GM12878 (cell line): ENCODE measurements around the gene SMC3. TPM values are rescaled to one million over a fixed set of nuclear protein-coding genes. Genes with fewer than 3 reads are reported as not detected.

Experiments
- BCL3 ChIP-seq: IDR thresholded peaks from 2 replicates; pipeline ENCODE4 v1.6.1; 2011; ENCODE audit warnings: borderline replicate concordance, low read depth, mild to moderate bottlenecking, moderate library complexity, low read length; ENCODE audit not compliant: insufficient read depth, poor library complexity, severe bottlenecking
- BHLHE40 ChIP-seq, 2 experiments: fragments of 450-650 bp in 1 of 2; IDR thresholded peaks; 2 replicates each; pipeline ENCODE4 v1.6.1; 2011 to 2017; ENCODE audit warnings: low read depth in 2 of 2, borderline replicate concordance in 1 of 2, improper control_type of control experiment in 1 of 2, low read length in 1 of 2, mild to moderate bottlenecking in 1 of 2
- CBX5 ChIP-seq: sonication (generic); IDR thresholded peaks from 2 replicates; pipeline ENCODE4 v1.6.1; 2016; ENCODE audit warnings: low read depth, moderate library complexity, mild to moderate bottlenecking, inconsistent platforms
- EP300 ChIP-seq, 2 experiments: fragments of 150-350 bp in 1 of 2; IDR thresholded peaks; 2 replicates each; pipeline ENCODE4 v1.6.1; 2011 to 2012; ENCODE audit warnings: low read depth in 2 of 2, low read length in 2 of 2, borderline replicate concordance in 1 of 2, improper control_type of control experiment in 1 of 2, inconsistent platforms in 1 of 2; ENCODE audit not compliant: control insufficient read depth in 1 of 2
- MEF2A ChIP-seq: IDR thresholded peaks from 2 replicates; pipeline ENCODE4 v1.6.1; 2011; ENCODE audit warnings: low read depth, mild to moderate bottlenecking, low read length, moderate library complexity; ENCODE audit not compliant: insufficient read depth
- MTA2 ChIP-seq: fragments of 450-650 bp; IDR thresholded peaks from 2 replicates; pipeline ENCODE4 v1.6.1; 2016; ENCODE audit warnings: low read depth, mild to moderate bottlenecking, moderate library complexity
- MTA3 ChIP-seq: IDR thresholded peaks from 2 replicates; pipeline ENCODE4 v1.6.1; 2012; ENCODE audit warnings: low read length, inconsistent platforms, borderline replicate concordance
- PKNOX1 ChIP-seq: fragments of 450-650 bp; IDR thresholded peaks from 2 replicates; pipeline ENCODE4 v1.6.1; 2016; ENCODE audit warnings: mild to moderate bottlenecking
- POU2F2 ChIP-seq: IDR thresholded peaks from 3 replicates; pipeline ENCODE4 v1.6.1; 2011; ENCODE audit warnings: low read depth, mild to moderate bottlenecking, low read length, borderline replicate concordance
- RCOR1 ChIP-seq: conservative IDR thresholded peaks from 2 replicates; pipeline ENCODE4 v1.6.1; 2012; ENCODE audit warnings: low read depth, low read length, improper control_type of control experiment
- SMAD1 ChIP-seq: fragments of 450-650 bp; IDR thresholded peaks from 2 replicates; pipeline ENCODE4 v1.6.1; 2018; ENCODE audit warnings: mild to moderate bottlenecking, low read depth; ENCODE audit not compliant: partially characterized antibody
- TARDBP ChIP-seq: IDR thresholded peaks from 2 replicates; pipeline ENCODE4 v1.6.1; 2016; ENCODE audit warnings: borderline replicate concordance
- polyA plus RNA-seq, 11 experiments: library from polyadenylated mRNA; depleted of rRNA in 4 of 11; unstranded in 6 of 11; stranded (reverse) in 5 of 11; fragments of >200 nt; fragmentation: Nextera tagmentation in 4 of 11; fragmentation: Illumina TruSeq in 1 of 11; extraction: Ambion mirVana in 4 of 11; extraction: Trizol in 1 of 11; gene quantifications; 1 replicate in 1 of 11; 2 replicates in 10 of 11; pipeline versions ENCODE4 v1.2.1 to v1.2.3, GENCODE V29; 2011 to 2016; ENCODE audit warnings: inconsistent platforms in 2 of 11, missing spikeins in 2 of 11, low read depth in 1 of 11
- total RNA-seq, 4 experiments: library from RNA; depleted of rRNA in 3 of 4; stranded (reverse); fragments of >200 nt in 3 of 4; fragmentation: Illumina TruSeq in 1 of 4; extraction: Trizol in 1 of 4; gene quantifications; 2 replicates each; pipeline versions ENCODE4 v1.2.1 to v1.2.3, GENCODE V29; 2013 to 2021
- TF ChIP-seq, protein P1 (sequence below): fragments of 450-650 bp; IDR thresholded peaks from 2 replicates; pipeline ENCODE4 v1.6.1; 2016; ENCODE audit warnings: mild to moderate bottlenecking, moderate library complexity, borderline replicate concordance
- TF ChIP-seq, protein P2 (sequence below), 3 experiments: IDR thresholded peaks in 2 of 3; conservative IDR thresholded peaks in 1 of 3; 2 replicates each; pipeline ENCODE4 v1.5.1; 2011; ENCODE audit warnings: low read depth in 3 of 3, low read length in 3 of 3, mild to moderate bottlenecking in 3 of 3, control low read depth in 2 of 3, moderate library complexity in 2 of 3, inconsistent platforms in 1 of 3, mixed read lengths in 1 of 3; ENCODE audit not compliant: control insufficient read depth in 2 of 3, insufficient read depth in 1 of 3; ENCODE audit errors: extremely low read depth in 1 of 3
- TF ChIP-seq, protein P3 (sequence below): fragments of 450-650 bp; IDR thresholded peaks from 2 replicates; pipeline ENCODE4 v1.6.1; 2018; ENCODE audit warnings: mild to moderate bottlenecking, low read depth, moderate library complexity; ENCODE audit not compliant: partially characterized antibody

The SMC3 gene
- total and polyA plus RNA-seq, 10 of the 15 experiments (the other 5 are each of a cell fraction or from before 2014, with no cell fraction given), result 30.4 to 123 (median 48.3) TPM

GRCh38 chr10:110529596-110530011, 37.9 kb upstream of the SMC3 start (continued):
- TF ChIP-seq, protein P1, sequence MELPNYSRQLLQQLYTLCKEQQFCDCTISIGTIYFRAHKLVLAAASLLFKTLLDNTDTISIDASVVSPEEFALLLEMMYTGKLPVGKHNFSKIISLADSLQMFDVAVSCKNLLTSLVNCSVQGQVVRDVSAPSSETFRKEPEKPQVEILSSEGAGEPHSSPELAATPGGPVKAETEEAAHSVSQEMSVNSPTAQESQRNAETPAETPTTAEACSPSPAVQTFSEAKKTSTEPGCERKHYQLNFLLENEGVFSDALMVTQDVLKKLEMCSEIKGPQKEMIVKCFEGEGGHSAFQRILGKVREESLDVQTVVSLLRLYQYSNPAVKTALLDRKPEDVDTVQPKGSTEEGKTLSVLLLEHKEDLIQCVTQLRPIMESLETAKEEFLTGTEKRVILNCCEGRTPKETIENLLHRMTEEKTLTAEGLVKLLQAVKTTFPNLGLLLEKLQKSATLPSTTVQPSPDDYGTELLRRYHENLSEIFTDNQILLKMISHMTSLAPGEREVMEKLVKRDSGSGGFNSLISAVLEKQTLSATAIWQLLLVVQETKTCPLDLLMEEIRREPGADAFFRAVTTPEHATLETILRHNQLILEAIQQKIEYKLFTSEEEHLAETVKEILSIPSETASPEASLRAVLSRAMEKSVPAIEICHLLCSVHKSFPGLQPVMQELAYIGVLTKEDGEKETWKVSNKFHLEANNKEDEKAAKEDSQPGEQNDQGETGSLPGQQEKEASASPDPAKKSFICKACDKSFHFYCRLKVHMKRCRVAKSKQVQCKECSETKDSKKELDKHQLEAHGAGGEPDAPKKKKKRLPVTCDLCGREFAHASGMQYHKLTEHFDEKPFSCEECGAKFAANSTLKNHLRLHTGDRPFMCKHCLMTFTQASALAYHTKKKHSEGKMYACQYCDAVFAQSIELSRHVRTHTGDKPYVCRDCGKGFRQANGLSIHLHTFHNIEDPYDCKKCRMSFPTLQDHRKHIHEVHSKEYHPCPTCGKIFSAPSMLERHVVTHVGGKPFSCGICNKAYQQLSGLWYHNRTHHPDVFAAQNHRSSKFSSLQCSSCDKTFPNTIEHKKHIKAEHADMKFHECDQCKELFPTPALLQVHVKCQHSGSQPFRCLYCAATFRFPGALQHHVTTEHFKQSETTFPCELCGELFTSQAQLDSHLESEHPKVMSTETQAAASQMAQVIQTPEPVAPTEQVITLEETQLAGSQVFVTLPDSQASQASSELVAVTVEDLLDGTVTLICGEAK, result 0 out of 2 replicates have a peak, but pooled peaks have one; percentile 9
- TF ChIP-seq POU2F2 (no peak), RCOR1 (no peak), MTA2 (peak; percentile 84), BHLHE40 (IDR thresholded peaks at IDR 0.05; ENCODE audit: borderline replicate concordance in 1 of 2, low read depth in 2 of 2, low read length in 1 of 2) (peak; percentile 98), MTA3 (no peak), EP300 (IDR thresholded peaks at IDR 0.05; ENCODE audit: borderline replicate concordance in 1 of 2, control insufficient read depth in 1 of 2, low read depth in 2 of 2, low read length in 2 of 2) (peak in 1 of 2 experiments; percentile 52; a peak in 1 of 4 replicates), TARDBP (no peak), MEF2A (no peak), PKNOX1 (0 out of 2 replicates have a peak, but pooled peaks have one; percentile 37), SMAD1 (no peak), BCL3 (no peak), CBX5 (no peak)
- TF ChIP-seq, protein P2, sequence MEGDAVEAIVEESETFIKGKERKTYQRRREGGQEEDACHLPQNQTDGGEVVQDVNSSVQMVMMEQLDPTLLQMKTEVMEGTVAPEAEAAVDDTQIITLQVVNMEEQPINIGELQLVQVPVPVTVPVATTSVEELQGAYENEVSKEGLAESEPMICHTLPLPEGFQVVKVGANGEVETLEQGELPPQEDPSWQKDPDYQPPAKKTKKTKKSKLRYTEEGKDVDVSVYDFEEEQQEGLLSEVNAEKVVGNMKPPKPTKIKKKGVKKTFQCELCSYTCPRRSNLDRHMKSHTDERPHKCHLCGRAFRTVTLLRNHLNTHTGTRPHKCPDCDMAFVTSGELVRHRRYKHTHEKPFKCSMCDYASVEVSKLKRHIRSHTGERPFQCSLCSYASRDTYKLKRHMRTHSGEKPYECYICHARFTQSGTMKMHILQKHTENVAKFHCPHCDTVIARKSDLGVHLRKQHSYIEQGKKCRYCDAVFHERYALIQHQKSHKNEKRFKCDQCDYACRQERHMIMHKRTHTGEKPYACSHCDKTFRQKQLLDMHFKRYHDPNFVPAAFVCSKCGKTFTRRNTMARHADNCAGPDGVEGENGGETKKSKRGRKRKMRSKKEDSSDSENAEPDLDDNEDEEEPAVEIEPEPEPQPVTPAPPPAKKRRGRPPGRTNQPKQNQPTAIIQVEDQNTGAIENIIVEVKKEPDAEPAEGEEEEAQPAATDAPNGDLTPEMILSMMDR (IDR thresholded peaks at IDR 0.05 in 2 of 3, conservative IDR thresholded peaks at IDR 0.05 in 1 of 3; ENCODE audit: control insufficient read depth in 2 of 3, extremely low read depth in 1 of 3, insufficient read depth in 1 of 3, low read depth in 3 of 3, low read length in 3 of 3), result no peak
- TF ChIP-seq, protein P3, sequence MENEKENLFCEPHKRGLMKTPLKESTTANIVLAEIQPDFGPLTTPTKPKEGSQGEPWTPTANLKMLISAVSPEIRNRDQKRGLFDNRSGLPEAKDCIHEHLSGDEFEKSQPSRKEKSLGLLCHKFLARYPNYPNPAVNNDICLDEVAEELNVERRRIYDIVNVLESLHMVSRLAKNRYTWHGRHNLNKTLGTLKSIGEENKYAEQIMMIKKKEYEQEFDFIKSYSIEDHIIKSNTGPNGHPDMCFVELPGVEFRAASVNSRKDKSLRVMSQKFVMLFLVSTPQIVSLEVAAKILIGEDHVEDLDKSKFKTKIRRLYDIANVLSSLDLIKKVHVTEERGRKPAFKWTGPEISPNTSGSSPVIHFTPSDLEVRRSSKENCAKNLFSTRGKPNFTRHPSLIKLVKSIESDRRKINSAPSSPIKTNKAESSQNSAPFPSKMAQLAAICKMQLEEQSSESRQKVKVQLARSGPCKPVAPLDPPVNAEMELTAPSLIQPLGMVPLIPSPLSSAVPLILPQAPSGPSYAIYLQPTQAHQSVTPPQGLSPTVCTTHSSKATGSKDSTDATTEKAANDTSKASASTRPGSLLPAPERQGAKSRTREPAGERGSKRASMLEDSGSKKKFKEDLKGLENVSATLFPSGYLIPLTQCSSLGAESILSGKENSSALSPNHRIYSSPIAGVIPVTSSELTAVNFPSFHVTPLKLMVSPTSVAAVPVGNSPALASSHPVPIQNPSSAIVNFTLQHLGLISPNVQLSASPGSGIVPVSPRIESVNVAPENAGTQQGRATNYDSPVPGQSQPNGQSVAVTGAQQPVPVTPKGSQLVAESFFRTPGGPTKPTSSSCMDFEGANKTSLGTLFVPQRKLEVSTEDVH, result no peak
